ENCODE data around the gene TNFRSF1A.
A peak's percentile ranks its signal among the peaks of the same experiment; 100 is the strongest.
"Not testable (repeated sequence)": the region's sequence is repeated elsewhere in the genome, so short reads cannot be mapped to it uniquely, and the experiment has no call there.

The TNFRSF1A gene

DNA sequence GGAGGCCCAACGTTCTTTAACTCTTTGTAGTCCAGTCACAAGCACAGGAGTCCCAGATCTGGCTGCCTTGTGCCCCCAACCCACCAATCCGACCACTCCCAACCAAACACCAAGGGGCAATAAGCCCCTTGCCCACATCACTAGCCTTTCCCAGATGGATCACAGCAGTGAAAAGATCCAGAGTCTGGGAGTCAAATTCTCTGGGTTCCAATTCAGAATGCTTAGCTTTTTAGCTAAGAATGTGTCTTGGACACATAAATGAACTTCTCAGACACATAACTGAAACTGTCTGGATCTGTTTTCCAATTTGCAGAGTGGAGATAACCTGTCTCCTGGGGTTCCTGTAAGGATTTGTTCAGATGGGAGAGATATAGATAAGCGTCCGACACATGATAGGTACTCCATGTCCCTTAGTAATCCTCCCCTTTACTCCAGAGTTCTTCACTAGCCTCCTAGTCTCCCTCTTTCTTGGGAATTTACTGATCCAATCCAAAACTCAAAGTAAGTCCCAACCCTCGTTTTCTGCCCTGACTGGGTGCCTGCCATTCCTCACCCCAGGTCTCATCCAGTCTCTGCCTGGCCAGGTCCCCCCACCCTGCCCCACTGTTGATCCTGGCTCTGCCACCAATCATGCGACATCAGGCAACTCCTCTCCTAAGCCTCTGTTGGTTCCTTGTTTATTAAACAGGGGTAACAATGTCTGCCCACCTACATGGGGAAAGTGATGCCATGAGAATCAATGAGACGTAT, 439 bp upstream of the TNFRSF1A start:
- H3K4me3 ChIP-seq (ENCODE audit: low read length) = peak overlapping the region; percentile 79
- DNase-seq (ENCODE audit: low read depth, low spot score) = no peak

DNA sequence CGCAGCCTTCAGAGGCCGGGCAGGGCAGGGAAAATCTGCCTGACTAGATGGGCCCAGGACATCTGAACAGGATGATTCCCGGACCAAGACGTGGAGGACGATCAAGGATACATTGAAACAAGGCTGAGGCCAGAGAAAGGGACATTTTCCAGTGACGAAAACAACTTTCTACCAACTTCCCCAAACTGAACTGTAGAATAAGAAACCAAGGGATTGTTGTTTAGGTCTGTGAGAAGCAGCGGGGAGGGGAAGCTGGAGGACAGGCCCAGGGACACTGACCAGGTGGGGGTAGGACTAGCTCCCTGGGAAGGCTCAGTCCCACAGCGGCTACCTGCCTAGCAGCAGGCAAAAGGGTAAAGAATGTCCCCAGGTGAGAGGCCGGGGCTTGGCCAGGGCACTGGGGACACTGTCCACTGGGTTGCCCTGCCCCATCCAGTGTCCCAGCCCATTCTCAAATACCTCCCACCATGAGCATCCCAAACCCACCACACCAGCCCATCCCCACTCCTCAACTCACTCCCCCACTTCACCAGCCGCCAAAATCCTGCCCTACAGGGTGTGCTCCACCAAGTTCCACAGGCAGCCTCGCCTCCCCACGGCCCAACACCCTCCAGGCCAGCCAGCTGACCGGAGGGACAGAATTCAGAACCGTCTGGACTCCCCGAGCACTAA, 995 bp downstream of the TNFRSF1A start:
- H3K4me3 ChIP-seq (ENCODE audit: low read length) = peak overlapping the region; percentile 79
- no peak for DNase-seq (ENCODE audit: low read depth, low spot score)

DNA sequence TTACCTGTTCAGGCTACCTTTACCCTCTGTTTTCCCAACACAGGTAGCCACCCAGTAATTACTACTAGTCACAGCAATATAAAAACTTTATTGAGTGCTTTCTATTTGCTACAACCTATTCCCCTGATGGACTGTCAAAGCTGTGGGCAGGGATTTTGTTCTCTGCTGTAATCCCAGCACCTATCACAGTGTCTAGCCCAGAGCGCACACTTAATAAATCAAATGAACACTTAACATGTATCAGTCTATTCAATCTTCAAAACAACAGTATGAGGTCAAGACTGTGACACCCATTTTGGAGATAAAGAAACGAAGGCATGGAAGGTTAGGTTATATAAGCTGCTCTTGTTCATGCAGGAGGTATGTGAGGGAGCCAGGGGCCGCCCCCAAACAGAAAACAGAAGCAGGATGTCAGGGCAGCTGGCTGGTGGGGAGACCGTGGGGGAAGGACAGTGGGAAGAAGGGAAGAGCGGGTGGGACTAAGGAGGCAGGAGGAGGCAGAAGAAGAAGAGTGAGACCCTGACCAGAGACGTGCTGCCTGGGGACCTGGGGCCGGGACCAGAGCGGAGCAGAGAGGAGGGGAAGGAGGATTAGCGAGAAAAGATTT, 1.7 kb downstream of the TNFRSF1A start:
- no peak for DNase-seq (ENCODE audit: low read depth, low spot score)

DNA sequence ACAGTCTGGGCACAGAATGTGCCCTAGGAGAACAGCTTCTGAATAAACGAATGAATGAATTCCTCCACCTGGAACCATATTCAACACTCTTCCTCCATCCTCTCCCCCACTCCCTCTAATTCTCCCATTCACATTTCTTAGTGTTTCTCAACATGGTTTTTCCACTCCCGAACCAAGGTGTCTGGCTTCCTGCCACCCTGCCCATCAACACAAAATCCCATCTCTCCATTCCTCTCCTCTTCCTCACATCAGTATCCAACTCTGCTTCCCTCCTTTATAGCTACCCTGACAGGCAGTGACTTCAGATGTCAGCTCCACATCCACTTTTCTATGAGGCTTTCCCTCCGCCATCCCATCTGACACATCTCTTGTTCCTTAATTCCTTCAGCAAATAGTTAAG, 2.9 kb downstream of the TNFRSF1A start:
- H3K4me3 ChIP-seq (ENCODE audit: low read length) = peak overlapping the region; percentile 79
- no peak for DNase-seq (ENCODE audit: low read depth, low spot score)

More for the DNA sequence above, 1.7 kb downstream of the TNFRSF1A start:
- peak overlapping the region; percentile 79 for H3K4me3 ChIP-seq (ENCODE audit: low read length)

DNA sequence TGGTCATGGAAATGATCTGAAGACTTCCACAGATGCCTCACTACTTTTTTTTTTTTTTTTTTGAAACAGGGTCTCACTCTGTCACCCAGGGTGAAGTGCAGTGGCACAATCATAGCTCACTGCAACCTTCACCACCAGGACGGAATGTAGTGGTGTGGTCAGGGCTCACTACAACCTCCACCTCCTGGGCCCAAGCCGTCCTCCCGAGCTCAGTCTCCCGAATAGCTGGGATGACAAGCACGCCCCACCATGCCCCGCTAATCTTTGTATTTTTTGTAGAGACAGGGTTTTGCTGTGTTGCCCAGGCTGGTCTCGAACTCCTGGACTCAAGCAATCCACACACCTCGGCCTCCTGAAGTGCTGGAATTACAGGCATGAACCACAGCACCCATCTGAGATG, 3.3 kb downstream of the TNFRSF1A start:
- H3K4me3 ChIP-seq (ENCODE audit: low read length) = peak overlapping the region; percentile 70

DNA sequence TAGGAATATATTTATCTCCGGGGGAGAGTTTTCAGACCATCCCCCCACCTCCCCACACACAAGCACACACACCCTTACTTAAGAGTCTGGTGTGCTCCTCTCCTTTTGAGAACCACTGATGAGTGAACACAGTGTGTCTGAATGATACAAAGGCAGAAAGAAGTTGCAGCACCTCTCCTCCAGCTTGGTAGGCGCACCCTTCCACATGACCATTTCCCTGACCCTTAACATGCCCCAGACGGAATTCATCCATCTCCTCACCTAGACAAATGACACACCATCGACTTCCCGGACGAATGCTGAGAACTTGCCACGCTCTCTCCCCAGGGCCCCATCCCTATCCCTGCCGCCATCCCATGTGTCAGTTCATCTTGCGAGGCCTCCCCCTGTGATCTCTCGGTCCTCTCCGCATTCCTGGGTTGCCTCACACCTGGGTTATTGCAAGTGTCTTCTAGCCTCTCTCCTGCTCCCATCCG, 3.9 kb downstream of the TNFRSF1A start:
- peak; percentile 57 for DNase-seq (ENCODE audit: low read depth, low spot score)
- H3K4me3 ChIP-seq (ENCODE audit: low read length) = peak overlapping the region; percentile 70

More for the DNA sequence above, 3.3 kb downstream of the TNFRSF1A start:
- DNase-seq (ENCODE audit: low read depth, low spot score) = not testable (repeated sequence)

DNA sequence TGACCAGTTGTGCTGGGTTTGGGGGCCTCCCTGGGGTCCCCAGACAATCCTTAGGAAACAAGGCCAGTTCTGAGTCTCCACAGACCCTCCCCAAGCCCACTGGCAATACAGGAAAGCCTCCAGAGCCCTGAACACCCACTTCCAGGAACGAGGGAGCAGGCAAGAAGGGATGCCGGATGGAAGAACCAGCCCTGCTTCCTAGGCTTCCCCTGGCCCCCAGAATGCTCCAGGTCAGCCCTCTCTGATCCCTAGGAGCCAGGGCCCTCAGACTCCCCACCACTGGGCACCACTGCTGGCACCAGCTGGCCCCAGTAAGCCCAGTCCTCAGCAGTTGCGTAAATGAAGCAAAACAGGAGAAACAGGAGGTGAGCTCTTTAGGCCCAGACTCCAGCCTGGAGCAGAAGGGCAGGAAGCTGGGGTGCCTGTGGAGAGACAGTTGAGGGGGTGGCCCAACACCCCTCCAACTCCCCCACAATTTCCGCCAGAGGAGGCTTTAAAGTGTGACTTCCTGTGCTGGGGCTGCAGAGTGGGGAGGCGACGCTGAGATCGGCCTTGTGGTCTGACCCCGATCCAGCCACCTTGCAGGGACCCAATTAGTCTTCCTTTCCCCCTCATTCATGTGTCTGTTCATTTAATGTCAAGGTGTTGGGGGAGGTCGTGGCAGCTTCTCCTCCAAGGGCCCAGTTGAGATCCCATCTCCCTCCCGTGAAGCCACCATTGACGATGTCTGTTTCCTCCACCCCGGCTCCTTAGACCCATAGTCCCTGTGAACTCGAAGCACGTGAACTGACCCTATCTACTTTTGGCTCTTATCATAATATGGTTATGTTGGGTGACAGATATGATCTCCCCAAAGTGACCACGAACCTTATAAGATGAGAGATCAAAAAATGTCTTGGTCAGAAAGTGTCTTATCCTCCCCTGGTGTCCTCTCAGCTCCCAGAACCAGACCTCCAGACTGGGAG, 4.7 kb downstream of the TNFRSF1A start:
- peak overlapping the region; percentile 70 for H3K4me3 ChIP-seq (ENCODE audit: low read length)
- peak; percentile 94 for DNase-seq (ENCODE audit: low read depth, low spot score)

DNA sequence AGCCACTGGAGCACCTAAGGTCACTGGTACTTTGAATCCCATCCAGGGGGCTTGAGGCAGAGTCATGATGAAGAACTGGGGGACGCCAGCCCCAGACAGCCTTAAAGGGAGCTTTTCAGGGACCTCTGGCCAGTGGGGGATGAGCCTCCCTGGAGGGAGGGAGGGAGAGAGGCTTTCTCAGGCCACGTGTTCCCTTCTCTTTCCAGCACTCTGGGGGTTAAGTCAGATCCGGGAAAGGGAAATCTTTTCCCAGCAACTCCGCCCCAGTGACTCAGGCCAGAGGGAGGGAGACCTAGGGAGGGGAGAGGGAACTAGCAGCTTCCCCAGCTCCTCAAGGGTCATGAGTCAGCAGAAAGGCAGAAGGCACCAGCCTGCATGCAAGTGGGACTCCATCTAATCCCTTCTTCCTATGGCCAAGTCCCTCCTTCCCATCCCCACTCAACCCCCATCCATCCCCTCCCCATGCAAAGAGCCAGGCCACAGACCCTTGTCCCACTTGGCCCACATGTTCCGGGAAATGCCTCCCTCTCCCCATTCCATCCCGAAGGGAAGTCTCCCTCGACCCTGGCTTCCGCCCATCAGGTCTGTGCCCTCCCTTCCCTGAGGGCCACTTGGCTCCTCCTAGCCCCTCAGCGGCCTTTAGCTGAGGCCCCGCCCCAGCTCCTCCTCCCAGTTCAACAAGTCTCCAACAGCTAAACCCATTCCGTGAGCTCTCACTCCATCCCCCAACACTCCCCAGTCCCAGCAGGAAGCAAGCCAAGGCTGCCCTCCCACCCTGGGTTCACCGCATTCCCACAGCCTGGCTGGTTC, 5.6 kb downstream of the TNFRSF1A start:
- DNase-seq (ENCODE audit: low read depth, low spot score) = peak; percentile 83
- peak overlapping the region; percentile 70 for H3K4me3 ChIP-seq (ENCODE audit: low read length)

DNA sequence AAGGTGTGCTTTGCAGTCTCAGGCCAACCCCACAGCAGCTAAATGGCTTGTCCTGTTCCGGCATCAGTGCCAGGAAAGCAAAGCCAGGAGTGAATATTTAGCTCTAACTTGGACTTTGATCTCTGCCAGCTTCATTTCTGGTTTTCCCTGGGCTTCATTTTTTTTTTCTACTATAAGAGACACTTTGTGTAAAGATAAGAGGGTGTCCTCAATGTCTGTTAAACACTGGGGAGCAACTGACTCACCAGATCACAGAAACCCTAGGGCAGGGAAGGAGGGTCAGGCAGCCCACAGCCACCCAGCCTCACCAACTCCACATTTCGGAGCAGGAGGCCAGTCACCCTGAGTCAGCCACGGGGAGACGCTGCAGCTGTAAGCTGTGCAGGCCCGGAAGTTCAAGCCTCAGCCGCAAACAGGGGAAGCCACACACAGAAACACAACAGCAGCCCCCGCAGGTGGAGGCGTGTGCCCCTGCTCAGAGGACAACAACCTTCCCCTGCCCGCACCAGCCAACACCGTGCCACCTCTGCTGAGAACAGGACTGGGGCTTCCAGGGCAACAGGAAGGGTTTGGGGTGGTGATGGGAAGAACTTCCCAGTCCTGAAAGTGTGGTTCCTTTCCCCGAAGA, 6.3 kb downstream of the TNFRSF1A start:
- peak; percentile 91 for DNase-seq (ENCODE audit: low read depth, low spot score)
- H3K4me3 ChIP-seq (ENCODE audit: low read length) = peak overlapping the region; percentile 70

DNA sequence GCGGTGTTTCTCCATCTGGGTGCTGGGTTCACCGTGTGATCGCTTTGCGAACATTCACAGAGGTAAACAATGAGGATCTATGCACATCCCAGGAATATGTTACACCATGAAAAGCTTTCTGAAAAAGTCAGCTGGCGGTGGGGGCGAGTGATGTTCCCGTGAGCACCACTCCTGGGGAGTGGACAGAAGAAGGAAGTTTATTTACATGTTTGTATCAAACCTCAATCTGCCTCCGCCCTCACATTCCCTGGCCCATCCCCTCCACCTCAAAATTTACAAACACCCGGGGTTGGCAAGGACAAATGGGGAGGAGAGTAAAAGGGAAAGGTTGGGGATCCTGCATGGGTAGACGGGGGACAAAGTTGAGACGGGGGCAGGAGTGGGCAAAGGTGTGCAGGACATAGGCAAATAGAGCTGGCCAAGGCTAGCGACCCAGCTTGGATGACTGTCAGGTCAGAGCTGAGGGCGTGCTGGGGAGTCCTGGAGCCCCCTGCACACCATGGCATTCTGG, 6.9 kb downstream of the TNFRSF1A start:
- DNase-seq (ENCODE audit: low read depth, low spot score) = no peak
- H3K4me3 ChIP-seq (ENCODE audit: low read length) = peak overlapping the region; percentile 70

DNA sequence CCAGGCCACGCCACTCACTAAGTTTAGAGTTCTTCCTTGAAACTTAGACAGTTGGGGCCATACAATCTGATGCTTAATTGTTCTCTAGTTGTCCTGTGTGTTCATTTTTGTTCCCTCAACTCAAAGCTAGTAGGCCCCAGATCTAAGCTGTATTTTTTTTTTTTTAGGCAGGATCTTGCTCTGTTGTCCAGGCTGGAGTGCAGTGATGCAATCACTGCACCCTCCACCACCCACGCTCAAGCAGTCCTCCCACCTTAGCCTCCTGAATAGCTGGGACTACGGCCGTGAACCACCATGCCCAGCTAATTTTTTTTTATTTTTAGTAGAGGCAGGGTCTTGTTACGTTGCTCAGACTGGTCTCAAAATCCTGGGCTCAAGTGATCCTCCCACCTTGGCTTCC, 7.5 kb downstream of the TNFRSF1A start:
- H3K4me3 ChIP-seq (ENCODE audit: low read length) = no peak overlapping the region
- no peak for DNase-seq (ENCODE audit: low read depth, low spot score)

DNA sequence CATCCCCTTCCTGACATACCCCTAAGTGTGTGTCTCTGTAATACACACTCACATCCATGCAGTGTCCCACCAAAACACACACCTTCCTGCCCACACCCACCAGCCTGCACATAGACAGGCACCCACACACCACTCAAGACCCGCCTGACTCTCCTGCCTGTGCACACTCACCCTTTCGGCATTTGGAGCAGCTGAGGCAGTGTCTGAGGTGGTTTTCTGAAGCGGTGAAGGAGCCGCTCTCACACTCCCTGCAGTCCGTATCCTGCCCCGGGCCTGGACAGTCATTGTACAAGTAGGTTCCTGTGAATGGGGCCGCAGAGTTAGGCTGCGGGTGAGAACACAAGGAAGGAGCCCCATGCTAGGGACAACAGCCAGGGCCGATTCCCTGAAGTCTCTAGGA, 8.3 kb downstream of the TNFRSF1A start:
- no peak for DNase-seq (ENCODE audit: low read depth, low spot score)
- H3K4me3 ChIP-seq (ENCODE audit: low read length) = no peak overlapping the region

DNA sequence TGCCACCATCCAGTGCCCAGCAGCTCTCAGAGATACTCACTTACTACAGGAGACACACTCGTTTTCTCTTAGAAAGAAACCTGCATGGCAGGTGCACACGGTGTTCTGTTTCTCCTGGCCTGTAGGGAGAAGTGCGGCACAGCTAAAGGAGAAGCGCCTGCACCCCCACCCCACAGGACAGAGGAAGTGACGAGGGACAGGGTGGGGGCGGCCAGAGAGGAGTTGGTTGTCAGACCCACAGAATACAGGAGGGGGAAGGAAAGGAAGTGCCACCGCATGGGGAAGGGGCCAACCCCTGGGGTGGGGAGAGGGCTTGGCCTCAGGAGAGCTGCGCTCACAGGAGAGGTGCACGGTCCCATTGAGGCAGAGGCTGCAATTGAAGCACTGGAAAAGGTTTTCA, 8.8 kb downstream of the TNFRSF1A start:
- DNase-seq (ENCODE audit: low read depth, low spot score) = no peak
- no peak overlapping the region for H3K4me3 ChIP-seq (ENCODE audit: low read length)

DNA sequence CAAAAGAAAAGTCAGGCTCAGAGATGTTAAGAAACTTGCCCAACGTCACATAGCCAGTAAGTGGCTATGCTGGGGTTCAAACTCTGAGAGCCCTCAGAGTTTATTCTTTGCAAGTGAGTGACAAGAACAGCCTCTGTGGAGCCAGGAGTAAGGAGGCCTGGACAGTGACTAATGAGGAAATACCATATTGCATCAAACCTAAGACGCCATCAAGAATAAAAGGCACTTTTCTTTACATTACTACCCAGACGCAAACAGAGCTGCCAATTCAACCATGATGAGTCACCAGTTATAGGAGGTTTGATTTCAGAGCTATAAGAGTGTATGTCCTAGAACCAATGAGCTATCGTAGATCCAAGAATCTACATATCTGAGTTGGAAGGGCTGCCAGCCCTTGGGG, 9.4 kb downstream of the TNFRSF1A start:
- H3K4me3 ChIP-seq (ENCODE audit: low read length) = no peak overlapping the region
- DNase-seq (ENCODE audit: low read depth, low spot score) = no peak

DNA sequence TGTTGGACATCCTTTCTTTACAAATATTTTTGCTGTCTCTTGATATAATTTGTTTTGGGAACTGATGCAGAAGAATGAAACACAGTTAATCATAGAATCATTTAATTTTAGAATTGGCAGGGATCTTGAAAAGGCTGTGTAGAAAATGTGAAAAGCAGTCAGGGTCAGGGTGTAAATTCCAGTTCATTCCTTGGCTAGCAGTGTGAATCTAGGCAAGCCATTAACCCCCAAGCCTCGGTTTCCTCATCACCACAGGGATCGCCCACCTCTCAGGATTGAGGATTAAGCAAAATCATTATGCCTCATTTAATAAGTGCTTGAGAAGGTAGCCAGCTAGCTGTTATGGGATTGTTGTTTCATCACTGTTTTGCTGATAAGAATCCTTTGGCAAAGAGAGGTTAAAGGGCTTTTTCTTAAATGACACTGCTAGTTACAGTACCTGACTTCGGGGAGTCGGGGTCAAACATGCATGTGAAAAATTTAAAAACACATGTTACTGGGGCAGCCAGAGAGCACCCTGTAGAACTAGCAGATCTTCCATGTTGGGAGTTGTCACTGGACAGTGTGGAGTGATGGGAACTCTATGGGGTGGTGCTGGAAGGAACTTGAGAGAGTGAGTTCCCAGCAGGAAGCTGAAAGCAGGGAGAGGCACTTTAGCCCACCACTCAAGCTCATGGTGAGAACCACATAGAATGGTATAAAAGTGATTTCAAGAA, 10.7 kb downstream of the TNFRSF1A start:
- no peak overlapping the region for H3K4me3 ChIP-seq (ENCODE audit: low read length)
- no peak for DNase-seq (ENCODE audit: low read depth, low spot score)

DNA sequence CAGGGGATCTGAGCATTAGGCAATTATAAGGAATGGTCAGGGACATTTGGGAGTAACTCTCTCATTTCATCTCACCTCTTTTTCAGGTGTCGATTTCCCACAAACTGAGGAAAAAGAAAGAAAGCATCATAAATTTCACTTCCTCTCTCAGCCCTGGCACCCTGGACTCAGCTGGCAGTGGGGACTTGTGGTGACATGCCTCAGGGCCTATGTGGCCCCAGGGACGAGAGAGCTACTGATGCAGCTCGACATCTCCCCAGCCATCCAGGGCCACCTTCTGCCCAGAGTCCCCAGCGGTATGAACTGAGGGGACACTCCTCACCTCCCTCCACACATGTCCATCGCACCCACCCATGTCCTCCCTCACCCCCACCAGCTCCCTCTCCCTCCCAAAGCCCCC, 11.7 kb downstream of the TNFRSF1A start:
- no peak overlapping the region for H3K4me3 ChIP-seq (ENCODE audit: low read length)
- DNase-seq (ENCODE audit: low read depth, low spot score) = no peak

DNA sequence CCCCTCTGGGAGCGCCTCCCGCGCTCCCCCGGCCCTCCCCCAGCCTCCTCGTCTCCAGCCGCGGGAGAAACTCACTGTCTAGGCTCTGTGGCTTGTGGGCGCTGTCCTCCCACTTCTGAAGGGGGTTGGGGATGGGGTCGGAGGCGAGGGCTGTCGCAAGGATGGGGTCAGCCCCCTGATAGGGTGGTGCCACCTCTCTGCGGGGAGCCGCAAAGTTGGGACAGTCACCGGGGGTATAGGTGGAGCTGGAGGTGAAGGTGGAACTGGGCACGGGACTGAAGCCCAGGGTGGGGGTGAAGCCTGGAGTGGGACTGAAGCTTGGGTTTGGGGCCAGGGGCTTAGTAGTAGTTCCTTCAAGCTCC, 12.2 kb downstream of the TNFRSF1A start:
- DNase-seq (ENCODE audit: low read depth, low spot score) = no peak
- H3K4me3 ChIP-seq (ENCODE audit: low read length) = no peak overlapping the region
